Measurements from ENCODE around the gene TBX1. TPM values are rescaled to one million over a fixed set of nuclear protein-coding genes. Genes with fewer than 3 reads are reported as not detected.

The TBX1 gene
- total and polyA plus RNA-seq, 2 of the 8 experiments (the other 6 are each of a cell fraction or from before 2014, with no cell fraction given): 0.28 TPM; not detected in 1

GRCh38 chr22:19721330-19722177 is 39.0 kb upstream of the TBX1 start:
- Histone ChIP-seq H2BK12ac (ENCODE audit: low read depth, low read length) (peak overlapping the region; percentile 75; the same call in 1 of the 2 replicates), H3K79me1 (ENCODE audit: low read depth, low read length) (no peaks in the 10 kb centered on the region), H3K4me3 (ENCODE audit: extremely low read depth in 1 of 4, insufficient read depth in 2 of 4, low read depth in 3 of 4, low read length in 4 of 4) (peak overlapping the region; percentile 9 to 55 (median 22); a peak in 6 of 8 replicates), H3K23me2 (ENCODE audit: low read depth, low read length) (peaks cover 24% of the 10 kb centered on the region; the same call in 1 of the 2 replicates), H2BK20ac (ENCODE audit: low read length) (no peak overlapping the region), H3K18ac (ENCODE audit: extremely low read depth, low read length) (no peak overlapping the region; the same call in 1 of the 2 replicates), H3K4ac (replicated peaks; ENCODE audit: insufficient read length, low read depth, low read length) (no peak overlapping the region), H3K79me2 (ENCODE audit: control insufficient read depth in 1 of 2, insufficient read depth in 2 of 2, low read length in 2 of 2) (no peaks in the 10 kb centered on the region), H3K23ac (ENCODE audit: insufficient read length) (no peak overlapping the region), H4K8ac (ENCODE audit: extremely low read depth, insufficient read depth, low read length) (no peak overlapping the region; the same call in 1 of the 2 replicates), H2AK5ac (ENCODE audit: low read depth, low read length) (no peak overlapping the region), H3K14ac (ENCODE audit: insufficient read length) (no peak overlapping the region), H3K9ac (replicated peaks in 1 of 4; ENCODE audit: extremely low read depth in 1 of 4, low read depth in 3 of 4, low read length in 3 of 4) (no peak overlapping the region), H3K27me3 (replicated peaks in 1 of 4; ENCODE audit: control insufficient read depth in 3 of 4, extremely low read depth in 1 of 4, insufficient read depth in 3 of 4, low read length in 3 of 4) (peaks cover 77 to 99% (median 86%) of the 10 kb centered on the region in 4 experiments), H3K4me1 (replicated peaks in 1 of 4; ENCODE audit: control insufficient read depth in 3 of 4, insufficient read depth in 4 of 4, low read length in 3 of 4) (peaks cover 0 to 42% (median 24%) of the 10 kb centered on the region in 4 experiments; a peak in 6 of 7 replicates), H2BK120ac (replicated peaks; ENCODE audit: low read depth, low read length) (no peak overlapping the region), H3K4me2 (ENCODE audit: insufficient read depth in 1 of 2, low read depth in 2 of 2, low read length in 2 of 2) (peak overlapping the region; percentile 74 to 87), H2AFZ (ENCODE audit: low read length) (no peak overlapping the region), H3K9me3 (ENCODE audit: insufficient read depth in 2 of 2, low read depth in 1 of 2, low read length in 1 of 2) (no peaks in the 10 kb centered on the region; a peak in 1 of 4 replicates), H3K27ac (ENCODE audit: low read depth, low read length) (no peak overlapping the region), H4K20me1 (replicated peaks in 1 of 2; ENCODE audit: control insufficient read depth in 1 of 2, insufficient read depth in 2 of 2, low read length in 2 of 2) (peaks cover 15 to 28% of the 10 kb centered on the region in 2 experiments), H3K56ac (replicated peaks; ENCODE audit: insufficient read length, low read depth, low read length) (no peak overlapping the region), H3K36me3 (ENCODE audit: control insufficient read depth in 2 of 4, insufficient read depth in 4 of 4, low read length in 3 of 4) (peaks cover 0 to 5% (median 0%) of the 10 kb centered on the region in 4 experiments; a peak in 1 of 8 replicates), H2BK5ac (ENCODE audit: low read depth, low read length) (no peak overlapping the region), H4K5ac (ENCODE audit: insufficient read length, low read depth, low read length) (no peak overlapping the region), H2BK15ac (ENCODE audit: low read length) (no peak overlapping the region), H4K91ac (replicated peaks; ENCODE audit: insufficient read length, low read length) (no peak overlapping the region)
- ChIA-PET CTCF (ENCODE audit: partially characterized antibody) (interaction anchor here (0.9 to 3.9 kb wide), 8 partner anchors 9 to 249 kb away, joined by 3 to 18 read pairs (median 8); no protein-coding TSS in a partner anchor), POLR2A (ENCODE audit: partially characterized antibody) (interaction anchor here (1.8 kb wide), 1 partner anchor 41 kb away, joined by 4 read pairs; no protein-coding TSS in a partner anchor)
- 11% methylated on average over 19 of the region's 44 CpGs; no CpG with 5 or more reads in 1 of the 2 experiments for WGBS, 2 experiments (ENCODE audit: extremely low coverage in 1 of 2, insufficient coverage in 1 of 2, insufficient read length in 1 of 2, insufficient replicate concordance in 2 of 2, low coverage in 1 of 2, low lambda C conversion rate in 2 of 2, missing lambda C conversion rate in 1 of 2)
- DNase-seq (ENCODE audit: low read depth in 1 of 2, low spot score in 2 of 2) (peak in 1 of 2 experiments; percentile 63), FAIRE-seq (no peak)
- TF ChIP-seq, protein P1, sequence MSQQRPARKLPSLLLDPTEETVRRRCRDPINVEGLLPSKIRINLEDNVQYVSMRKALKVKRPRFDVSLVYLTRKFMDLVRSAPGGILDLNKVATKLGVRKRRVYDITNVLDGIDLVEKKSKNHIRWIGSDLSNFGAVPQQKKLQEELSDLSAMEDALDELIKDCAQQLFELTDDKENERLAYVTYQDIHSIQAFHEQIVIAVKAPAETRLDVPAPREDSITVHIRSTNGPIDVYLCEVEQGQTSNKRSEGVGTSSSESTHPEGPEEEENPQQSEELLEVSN (IDR thresholded peaks at IDR 0.05): peak; percentile 94
- TF ChIP-seq SUZ12 (IDR thresholded peaks at IDR 0.05; ENCODE audit: low read length): peak; percentile 5
- peak; percentile 53 for TF ChIP-seq EZH2 (IDR thresholded peaks at IDR 0.05; ENCODE audit: low read depth, low read length, severe bottlenecking)
- no peak for TF ChIP-seq TAF7 (optimal IDR thresholded peaks at IDR 0.05; ENCODE audit: borderline replicate concordance, low read depth, low read length)
- peak; percentile 51 for TF ChIP-seq CREB1 (IDR thresholded peaks at IDR 0.05)
- TF ChIP-seq, protein P2, sequence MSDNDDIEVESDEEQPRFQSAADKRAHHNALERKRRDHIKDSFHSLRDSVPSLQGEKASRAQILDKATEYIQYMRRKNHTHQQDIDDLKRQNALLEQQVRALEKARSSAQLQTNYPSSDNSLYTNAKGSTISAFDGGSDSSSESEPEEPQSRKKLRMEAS (IDR thresholded peaks at IDR 0.05): peak; percentile 96
